Neuronal stem cell (in vitro differentiated cells): Measurements from ENCODE around the gene MLLT3.

Experiments
- DNase-seq: peaks from one replicate; pipeline ENCODE4 v3.0.0-alpha.2; 2013; ENCODE audit warnings: low spot score
- H2AFZ ChIP-seq: one replicate; pipeline ENCODE4 v1.6.1; 2013; ENCODE audit warnings: mild to moderate bottlenecking, low read length, inconsistent platforms
- H2AK5ac ChIP-seq: 2 replicates; pipeline ENCODE4 v1.6.1; 2013; ENCODE audit warnings: low read depth, mild to moderate bottlenecking, inconsistent platforms, low read length, moderate library complexity, mixed read lengths
- H2BK120ac ChIP-seq: 2 replicates; pipeline ENCODE4 v1.6.1; 2013; ENCODE audit warnings: low read depth, mild to moderate bottlenecking, inconsistent platforms, low read length, moderate library complexity, mixed read lengths
- H2BK12ac ChIP-seq: one replicate; pipeline ENCODE4 v1.6.1; 2013; ENCODE audit warnings: low read length, inconsistent platforms
- H2BK15ac ChIP-seq: 2 replicates; pipeline ENCODE4 v1.6.1; 2013; ENCODE audit warnings: mild to moderate bottlenecking, low read length, inconsistent platforms, mixed read lengths
- H2BK5ac ChIP-seq: one replicate; pipeline ENCODE4 v1.6.1; 2013; ENCODE audit warnings: inconsistent platforms, mild to moderate bottlenecking, low read length, moderate library complexity
- H3K14ac ChIP-seq: one replicate; pipeline ENCODE4 v1.6.1; 2013; ENCODE audit warnings: low read length, inconsistent platforms
- H3K18ac ChIP-seq: 2 replicates; pipeline ENCODE4 v1.6.1; 2013; ENCODE audit warnings: low read length, inconsistent platforms
- H3K23ac ChIP-seq: 2 replicates; pipeline ENCODE4 v1.6.1; 2013; ENCODE audit warnings: low read depth, mild to moderate bottlenecking, mixed read lengths, low read length, inconsistent platforms; ENCODE audit not compliant: poor library complexity
- H3K27ac ChIP-seq: replicated peaks from 3 replicates; pipeline ENCODE4 v1.5.1; 2013; ENCODE audit warnings: low read length, inconsistent platforms
- H3K27me3 ChIP-seq, 3 experiments: 2 replicates each; pipeline ENCODE4 v1.6.1; 2013; ENCODE audit warnings: low read length in 3 of 3, mild to moderate bottlenecking in 2 of 3, inconsistent platforms in 1 of 3, low read depth in 1 of 3, mixed read lengths in 1 of 3, moderate library complexity in 1 of 3; ENCODE audit not compliant: control insufficient read depth in 3 of 3, insufficient read depth in 3 of 3
- H3K36me3 ChIP-seq, 2 donors: replicated peaks in 1 of 2; 2 replicates each; pipeline ENCODE4 v1.6.1; 2013; ENCODE audit warnings: low read length in 2 of 2; ENCODE audit not compliant: control insufficient read depth in 2 of 2, insufficient read depth in 2 of 2
- H3K4ac ChIP-seq: 2 replicates; pipeline ENCODE4 v1.6.1; 2013; ENCODE audit warnings: inconsistent platforms, mild to moderate bottlenecking, low read length, moderate library complexity
- H3K4me1 ChIP-seq, 2 donors: 1 replicate in 1 of 2; 2 replicates in 1 of 2; pipeline ENCODE4 v1.6.1; 2013; ENCODE audit warnings: low read length in 2 of 2, low read depth in 1 of 2; ENCODE audit not compliant: control insufficient read depth in 2 of 2, insufficient read depth in 1 of 2
- H3K4me2 ChIP-seq: one replicate; pipeline ENCODE4 v1.6.1; 2013; ENCODE audit warnings: mild to moderate bottlenecking, low read length, inconsistent platforms; ENCODE audit not compliant: insufficient read depth, poor library complexity, severe bottlenecking
- H3K4me3 ChIP-seq, 2 donors: 2 replicates each; pipeline ENCODE4 v1.5.1; 2013; ENCODE audit warnings: low read length in 2 of 2, mild to moderate bottlenecking in 2 of 2, inconsistent platforms in 1 of 2, moderate library complexity in 1 of 2
- H3K79me1 ChIP-seq: one replicate; pipeline ENCODE4 v1.6.1; 2013; ENCODE audit warnings: low read depth, mild to moderate bottlenecking, inconsistent platforms, low read length, moderate library complexity
- H3K9ac ChIP-seq: one replicate; pipeline ENCODE4 v1.6.1; 2013; ENCODE audit warnings: mild to moderate bottlenecking, low read depth, low read length, inconsistent platforms; ENCODE audit not compliant: poor library complexity
- H3K9me3 ChIP-seq, 2 donors: replicated peaks in 1 of 2; 2 replicates each; pipeline versions ENCODE3 to v1.6.1; 2013; ENCODE audit warnings: low read length in 2 of 2, mild to moderate bottlenecking in 2 of 2, inconsistent platforms in 1 of 2, low read depth in 1 of 2, mixed read lengths in 1 of 2, moderate library complexity in 1 of 2; ENCODE audit not compliant: control insufficient read depth in 2 of 2, insufficient read depth in 1 of 2
- H4K8ac ChIP-seq: one replicate; pipeline ENCODE4 v1.6.1; 2013; ENCODE audit warnings: low read depth, mild to moderate bottlenecking, inconsistent platforms, low read length, moderate library complexity
- H4K91ac ChIP-seq: one replicate; pipeline ENCODE4 v1.6.1; 2013; ENCODE audit warnings: low read length, low read depth, mild to moderate bottlenecking, inconsistent platforms; ENCODE audit not compliant: poor library complexity
- WGBS, 2 donors: extraction: QIAGEN DNeasy Blood & Tissue Kit; methylation state at CpG; one replicate each; pipeline ENCODE4 v1.1.7; 2013; ENCODE audit warnings: missing lambda C conversion rate in 2 of 2, mixed read lengths in 1 of 2; ENCODE audit not compliant: insufficient read length in 2 of 2, insufficient replicate concordance in 1 of 2; ENCODE audit errors: extremely low coverage in 2 of 2; 5-methylcytosine and 5-hydroxymethylcytosine counted together

The MLLT3 gene

DNA sequence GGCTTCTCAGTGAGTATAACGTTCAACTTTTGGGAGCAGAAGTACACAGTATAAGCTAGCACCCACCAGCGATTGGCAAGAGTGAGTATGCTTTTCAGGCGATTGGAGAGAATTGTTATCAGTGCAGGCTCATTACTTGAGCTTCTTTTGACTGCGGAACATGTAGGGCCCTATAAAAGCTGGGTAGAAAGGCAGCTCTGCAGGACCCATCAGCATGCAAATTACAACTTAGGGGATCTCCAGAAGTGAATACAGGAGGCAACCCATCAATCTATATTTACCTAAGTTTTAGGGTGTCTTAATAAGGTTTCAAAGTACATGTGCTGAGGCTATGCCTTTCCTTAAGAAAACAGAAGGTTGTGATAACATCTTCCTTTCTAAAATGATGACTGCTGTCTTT, 225.0 kb downstream of the MLLT3 start:
- H3K14ac ChIP-seq, result no peak overlapping the region
- no peaks in the 10 kb centered on the region for H3K36me3 ChIP-seq
- H4K8ac ChIP-seq, result no peak overlapping the region
- H3K18ac ChIP-seq, result no peak overlapping the region
- H2AK5ac ChIP-seq, result no peak overlapping the region
- no peaks in the 10 kb centered on the region for H3K27me3 ChIP-seq
- no peak overlapping the region for H3K23ac ChIP-seq
- H3K79me1 ChIP-seq, result no peaks in the 10 kb centered on the region
- no peak overlapping the region for H2BK12ac ChIP-seq
- no peak overlapping the region for H3K4me2 ChIP-seq
- no CpG with 5 or more reads among the region's 4 CpGs for WGBS, 2 donors
- no peak overlapping the region for H3K27ac ChIP-seq
- H2BK5ac ChIP-seq, result no peak overlapping the region
- no peak overlapping the region for H4K91ac ChIP-seq
- no peak overlapping the region for H3K4ac ChIP-seq
- no peak for DNase-seq
- no peaks in the 10 kb centered on the region for H3K9me3 ChIP-seq
- no peak overlapping the region for H2BK15ac ChIP-seq
- peaks cover 0 to 3% of the 10 kb centered on the region in 2 donors for H3K4me1 ChIP-seq
- no peak overlapping the region for H3K9ac ChIP-seq
- H2AFZ ChIP-seq, result no peak overlapping the region
- H3K4me3 ChIP-seq, result no peak overlapping the region
- no peak overlapping the region for H2BK120ac ChIP-seq

DNA sequence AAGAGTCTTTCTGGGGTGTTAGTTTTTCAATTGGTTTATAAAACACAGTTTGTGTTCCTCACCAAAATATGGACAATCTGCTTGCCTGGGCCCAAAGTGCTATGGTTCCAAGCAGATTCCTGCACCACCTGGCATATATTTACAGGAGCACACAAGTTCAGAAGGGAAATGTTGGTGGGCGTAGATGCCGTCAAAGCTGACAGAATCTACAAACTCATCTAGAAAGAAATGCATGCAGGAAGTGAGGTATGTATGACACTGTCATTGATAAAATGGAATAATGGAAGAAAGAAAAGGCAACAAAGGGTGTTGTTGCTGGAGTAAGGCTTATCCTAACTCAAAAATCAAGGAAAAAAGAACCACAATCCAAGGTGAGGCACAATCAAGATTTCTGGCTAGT, 225.8 kb downstream of the MLLT3 start:
- H3K4me2 ChIP-seq, result no peak overlapping the region
- H3K27me3 ChIP-seq, result no peaks in the 10 kb centered on the region
- peaks cover 0 to 3% of the 10 kb centered on the region in 2 donors for H3K4me1 ChIP-seq
- H2AK5ac ChIP-seq, result no peak overlapping the region
- H3K4ac ChIP-seq, result no peak overlapping the region
- H3K79me1 ChIP-seq, result no peaks in the 10 kb centered on the region
- H2BK15ac ChIP-seq, result no peak overlapping the region
- no peak overlapping the region for H3K9ac ChIP-seq
- no peak overlapping the region for H4K91ac ChIP-seq
- H3K9me3 ChIP-seq, result no peaks in the 10 kb centered on the region
- H3K14ac ChIP-seq, result no peak overlapping the region
- no peak overlapping the region for H3K23ac ChIP-seq
- H2BK12ac ChIP-seq, result no peak overlapping the region
- WGBS, 2 donors, result no CpG with 5 or more reads among the region's 2 CpGs
- no peak overlapping the region for H3K4me3 ChIP-seq
- no peak overlapping the region for H3K27ac ChIP-seq
- no peak overlapping the region for H2AFZ ChIP-seq
- no peak overlapping the region for H2BK5ac ChIP-seq
- no peaks in the 10 kb centered on the region for H3K36me3 ChIP-seq
- DNase-seq, result no peak
- no peak overlapping the region for H3K18ac ChIP-seq
- no peak overlapping the region for H2BK120ac ChIP-seq
- no peak overlapping the region for H4K8ac ChIP-seq

DNA sequence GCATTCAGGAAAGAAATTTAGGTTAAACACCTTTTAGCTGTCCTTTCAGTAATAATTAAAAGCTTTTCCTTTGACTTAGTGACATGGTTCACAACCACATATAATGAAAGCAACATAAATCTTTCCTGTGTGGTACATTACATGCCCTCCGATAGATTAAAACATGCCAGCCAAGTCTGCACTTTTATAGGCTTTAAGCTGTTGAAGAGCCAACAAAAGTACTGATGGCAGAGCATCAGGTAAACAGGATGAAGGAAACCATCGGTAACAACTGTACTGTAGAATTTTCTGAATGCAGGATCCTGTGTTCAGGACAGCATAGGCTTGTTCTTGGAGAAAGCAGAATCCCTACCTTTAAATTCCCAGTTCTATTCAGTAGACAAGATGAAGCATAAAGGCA, 226.6 kb downstream of the MLLT3 start:
- no peak for DNase-seq
- Histone ChIP-seq H2AK5ac (no peak overlapping the region), H3K4me2 (no peak overlapping the region), H2BK12ac (no peak overlapping the region), H3K4me3 (no peak overlapping the region), H3K23ac (no peak overlapping the region), H3K9ac (no peak overlapping the region), H4K8ac (no peak overlapping the region), H2BK15ac (no peak overlapping the region), H2BK5ac (no peak overlapping the region), H3K79me1 (no peaks in the 10 kb centered on the region), H3K18ac (no peak overlapping the region), H3K27ac (no peak overlapping the region), H2BK120ac (no peak overlapping the region), H3K36me3 (no peaks in the 10 kb centered on the region), H3K4ac (no peak overlapping the region), H3K27me3 (no peaks in the 10 kb centered on the region), H3K4me1 (peaks cover 0 to 3% of the 10 kb centered on the region in 2 donors), H4K91ac (no peak overlapping the region), H3K14ac (no peak overlapping the region), H2AFZ (no peak overlapping the region), H3K9me3 (no peaks in the 10 kb centered on the region)
- whole genome bisulfite sequencing, 2 donors, result no CpG with 5 or more reads among the region's 2 CpGs

DNA sequence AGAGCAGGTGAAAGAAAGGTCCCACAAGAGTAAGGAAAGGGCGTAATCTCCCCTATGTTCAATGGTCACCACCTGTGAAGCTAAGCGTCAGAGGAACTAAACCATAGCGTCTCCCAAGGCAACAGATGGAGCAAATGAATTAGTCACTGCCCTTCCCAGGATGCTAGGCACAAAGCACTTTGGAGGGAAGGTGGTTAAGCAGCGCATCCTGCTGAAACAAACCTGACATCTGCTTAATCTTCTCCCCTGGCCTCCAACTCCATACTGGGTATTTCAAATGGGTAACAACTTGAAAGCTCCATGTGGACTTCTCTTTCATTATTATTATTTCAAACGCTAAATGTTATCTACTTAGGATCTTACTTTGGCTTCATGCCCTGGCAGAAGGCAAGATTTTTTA, 227.3 kb downstream of the MLLT3 start:
- Histone ChIP-seq H2BK12ac (no peak overlapping the region), H3K18ac (no peak overlapping the region), H3K79me1 (no peaks in the 10 kb centered on the region), H2BK15ac (no peak overlapping the region), H3K36me3 (no peaks in the 10 kb centered on the region), H3K4ac (no peak overlapping the region), H3K4me1 (peaks cover 0 to 3% of the 10 kb centered on the region in 2 donors), H3K27ac (no peak overlapping the region), H3K9ac (no peak overlapping the region), H3K4me2 (no peak overlapping the region), H2BK5ac (no peak overlapping the region), H3K9me3 (no peaks in the 10 kb centered on the region), H2AK5ac (no peak overlapping the region), H3K4me3 (no peak overlapping the region), H4K8ac (no peak overlapping the region), H3K27me3 (no peaks in the 10 kb centered on the region), H4K91ac (no peak overlapping the region), H3K14ac (no peak overlapping the region), H3K23ac (no peak overlapping the region), H2AFZ (no peak overlapping the region), H2BK120ac (no peak overlapping the region)
- no CpG with 5 or more reads among the region's 5 CpGs for WGBS, 2 donors
- DNase-seq, result no peak
